ENCODE results near the gene MT1F.
"Not testable (repeated sequence)": the region's sequence is repeated elsewhere in the genome, so short reads cannot be mapped to it uniquely, and the experiment has no call there.

MT1F gene

DNA sequence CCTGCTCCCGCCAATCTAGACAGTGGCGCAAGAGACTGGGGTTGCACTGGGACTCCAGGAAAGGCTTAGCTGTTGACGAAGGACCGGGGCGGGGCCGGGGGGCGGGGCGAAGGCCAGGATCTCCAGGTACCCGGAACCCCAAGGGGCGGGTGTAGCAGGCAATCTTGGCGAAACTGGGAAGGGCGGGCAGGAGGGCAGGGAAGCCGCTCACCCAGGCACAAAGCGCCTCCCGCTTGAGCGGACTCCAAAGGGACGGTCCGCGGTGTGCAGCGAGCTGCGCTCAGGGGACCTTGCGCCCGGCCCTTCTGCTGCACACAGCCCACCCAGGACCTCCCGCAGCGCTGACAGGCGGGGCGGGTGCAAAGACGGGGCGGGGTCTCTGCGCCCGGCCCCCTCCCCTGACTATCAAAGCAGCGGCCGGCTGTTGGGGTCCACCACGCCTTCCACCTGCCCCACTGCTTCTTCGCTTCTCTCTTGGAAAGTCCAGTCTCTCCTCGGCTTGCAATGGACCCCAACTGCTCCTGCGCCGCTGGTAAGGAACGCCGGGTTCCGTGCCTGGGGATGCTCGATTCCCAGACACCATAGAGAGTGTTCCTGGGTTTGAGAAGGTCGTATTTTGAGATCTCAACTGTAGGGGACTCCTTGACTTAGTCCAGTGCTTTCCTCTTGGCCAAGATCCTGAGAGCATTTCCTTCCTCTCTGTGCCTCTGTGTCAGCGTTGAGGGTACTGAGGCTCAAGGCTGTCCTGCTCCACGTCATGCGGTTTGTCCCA lies at the start of gene MT1F:
MT1F (plus strand) TSS at position 405 of the 772 bp plus-strand sequence; CDS start at position 505, 100 bp downstream.
- DNase-seq, result peak; percentile 65

DNA sequence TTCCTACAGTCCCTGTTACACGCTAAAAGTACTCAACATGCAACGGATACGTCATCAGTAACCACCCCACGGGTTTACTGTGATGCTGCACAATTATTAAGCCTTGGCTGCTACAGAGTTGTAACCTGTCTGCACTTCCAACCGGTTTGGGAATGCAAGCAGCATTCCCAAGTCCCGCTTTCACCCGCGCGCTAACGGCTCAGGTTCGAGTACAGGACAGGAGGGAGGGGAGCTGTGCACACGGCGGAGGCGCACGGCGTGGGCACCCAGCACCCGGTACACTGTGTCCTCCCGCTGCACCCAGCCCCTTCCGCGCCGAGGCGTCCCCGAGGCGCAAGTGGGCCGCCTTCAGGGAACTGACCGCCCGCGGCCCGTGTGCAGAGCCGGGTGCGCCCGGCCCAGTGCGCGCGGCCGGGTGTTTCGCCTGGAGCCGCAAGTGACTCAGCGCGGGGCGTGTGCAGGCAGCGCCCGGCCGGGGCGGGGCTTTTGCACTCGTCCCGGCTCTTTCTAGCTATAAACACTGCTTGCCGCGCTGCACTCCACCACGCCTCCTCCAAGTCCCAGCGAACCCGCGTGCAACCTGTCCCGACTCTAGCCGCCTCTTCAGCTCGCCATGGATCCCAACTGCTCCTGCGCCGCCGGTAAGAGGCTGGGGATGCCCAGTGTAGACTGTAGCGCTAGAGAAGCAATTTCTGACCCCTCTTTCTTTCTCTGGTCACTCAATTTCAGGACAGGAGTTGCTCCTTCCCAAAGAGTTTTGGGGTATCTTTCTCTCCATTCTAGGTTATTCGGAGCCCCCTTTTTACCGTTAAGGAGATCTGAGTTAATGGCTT lies 49.5 kb upstream of the MT1F start, which contains the start of gene MT2A:
MT2A (plus strand) TSS at position 542 of the 833 bp plus-strand sequence; CDS start at position 614, 72 bp downstream.
- DNase-seq, result peak; percentile 84

DNA sequence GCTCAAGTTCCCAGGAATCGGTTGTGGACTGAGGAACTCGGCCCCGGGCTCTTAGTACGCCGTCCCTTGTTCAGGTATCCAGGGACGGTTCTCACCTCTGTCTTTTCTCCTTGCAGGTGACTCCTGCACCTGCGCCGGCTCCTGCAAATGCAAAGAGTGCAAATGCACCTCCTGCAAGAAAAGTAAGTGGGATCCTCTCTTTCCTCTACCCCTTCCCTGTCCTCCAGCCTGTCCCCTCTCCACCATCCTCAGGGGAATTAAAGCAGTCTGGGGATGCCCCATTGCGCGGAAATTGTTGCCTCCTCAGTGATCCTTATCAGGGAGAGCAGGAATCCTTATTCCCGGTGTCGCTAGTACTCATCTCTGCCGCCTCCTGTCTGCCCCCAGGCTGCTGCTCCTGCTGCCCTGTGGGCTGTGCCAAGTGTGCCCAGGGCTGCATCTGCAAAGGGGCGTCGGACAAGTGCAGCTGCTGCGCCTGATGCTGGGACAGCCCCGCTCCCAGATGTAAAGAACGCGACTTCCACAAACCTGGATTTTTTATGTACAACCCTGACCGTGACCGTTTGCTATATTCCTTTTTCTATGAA lies 48.8 kb upstream of the MT1F start:
- DNase-seq, result no peak

DNA sequence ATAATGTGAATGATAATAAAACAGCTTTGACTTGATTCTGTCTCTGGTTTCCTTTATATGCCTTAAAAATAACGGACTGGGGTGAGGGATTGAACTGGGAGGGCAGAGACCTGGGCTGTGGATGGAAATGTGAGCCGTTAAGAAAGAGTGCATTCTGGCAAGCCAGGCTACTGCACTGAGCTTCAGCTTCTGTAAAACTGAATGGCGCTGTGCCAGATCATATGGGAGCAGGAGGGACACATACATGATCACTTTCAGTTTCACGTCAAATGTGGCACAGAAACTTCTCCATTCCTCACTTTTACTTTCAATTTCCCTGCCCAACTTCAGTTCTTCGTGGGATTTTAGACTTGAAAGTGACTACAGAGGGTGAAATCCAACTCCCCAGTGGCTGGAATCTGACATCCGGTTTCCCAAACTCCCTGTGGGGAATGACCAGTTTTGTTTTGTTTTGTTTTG lies 48.3 kb upstream of the MT1F start:
- peak; percentile 44 for DNase-seq

DNA sequence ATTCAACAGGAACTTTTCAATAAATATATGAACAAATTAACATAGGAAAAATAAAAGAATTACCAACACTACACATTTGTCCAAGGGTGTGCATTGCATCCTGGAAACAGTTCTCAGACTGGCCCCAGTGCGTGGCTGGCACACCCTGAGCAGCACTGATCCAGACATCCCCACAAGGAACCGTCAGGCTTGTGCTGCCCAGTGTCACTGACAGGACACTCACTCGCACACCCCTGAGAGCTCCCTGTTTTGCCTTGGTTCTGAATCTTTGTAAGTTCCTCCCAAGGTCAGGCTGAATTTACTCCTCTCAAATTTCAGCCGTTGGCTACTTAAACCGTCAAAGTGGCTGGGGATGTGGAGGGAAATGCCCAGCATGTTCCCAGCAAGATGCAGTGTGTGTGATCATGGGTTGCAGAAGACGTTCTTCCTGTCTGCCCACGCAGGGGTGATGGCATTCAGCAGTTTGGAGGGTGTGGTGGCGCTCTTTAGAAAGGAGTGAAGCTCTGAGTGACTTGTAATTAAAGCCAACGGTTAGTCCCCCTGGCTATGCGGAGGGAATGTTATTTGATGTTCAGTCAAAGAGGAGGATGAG lies 47.6 kb upstream of the MT1F start:
- peak; percentile 48 for DNase-seq

DNA sequence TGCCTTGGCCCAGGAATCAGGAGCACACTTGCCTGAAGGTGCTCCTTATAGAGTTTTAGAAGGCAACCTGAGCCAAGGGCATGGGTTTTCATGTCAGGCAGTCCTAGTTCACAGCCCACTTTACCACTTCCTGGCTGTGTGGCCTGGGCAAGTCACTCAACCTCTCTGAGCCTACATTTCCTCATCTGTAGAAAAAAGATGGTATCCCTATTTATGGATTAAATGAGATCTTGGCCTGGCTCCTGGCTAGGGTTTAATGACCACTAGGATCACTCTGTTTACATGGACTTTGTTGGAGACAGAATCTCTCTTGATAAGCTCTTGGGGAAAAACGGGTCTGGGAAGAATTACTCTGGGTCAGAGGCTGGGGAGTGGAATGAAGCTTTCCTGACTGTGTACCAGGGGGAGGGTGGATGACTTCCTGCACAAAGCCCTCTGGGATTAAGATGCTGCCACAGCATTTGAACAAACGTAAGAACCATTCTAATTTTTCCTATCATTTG lies 47.1 kb upstream of the MT1F start:
- no peak for DNase-seq

DNA sequence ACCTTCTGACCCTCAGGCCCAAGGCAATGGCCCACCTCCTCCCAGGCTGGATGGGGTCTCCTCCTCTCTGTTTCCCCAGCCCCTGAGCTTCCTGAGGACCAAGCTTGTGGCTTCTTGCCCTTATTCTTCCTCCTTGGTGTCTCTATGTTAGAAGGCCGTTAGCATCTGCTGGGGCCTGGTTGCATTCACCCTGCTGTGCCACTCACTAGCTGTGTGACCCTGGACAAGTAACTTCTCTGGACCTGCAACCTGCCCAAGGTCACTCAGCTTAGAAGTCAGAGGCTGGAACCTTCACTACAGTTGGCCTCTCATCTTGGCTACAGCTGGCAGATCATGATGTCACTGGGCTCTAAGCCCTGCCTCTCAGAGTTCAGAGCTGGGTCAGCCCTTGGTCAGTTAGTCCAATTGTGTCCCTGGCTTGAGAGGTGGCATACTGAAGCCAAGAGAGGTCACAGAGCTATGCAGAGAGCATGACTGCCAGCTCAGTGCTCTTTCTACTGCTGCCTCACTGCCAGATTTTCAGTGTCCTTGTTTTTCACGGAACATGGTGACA lies 46.4 kb upstream of the MT1F start:
- no peak for DNase-seq

DNA sequence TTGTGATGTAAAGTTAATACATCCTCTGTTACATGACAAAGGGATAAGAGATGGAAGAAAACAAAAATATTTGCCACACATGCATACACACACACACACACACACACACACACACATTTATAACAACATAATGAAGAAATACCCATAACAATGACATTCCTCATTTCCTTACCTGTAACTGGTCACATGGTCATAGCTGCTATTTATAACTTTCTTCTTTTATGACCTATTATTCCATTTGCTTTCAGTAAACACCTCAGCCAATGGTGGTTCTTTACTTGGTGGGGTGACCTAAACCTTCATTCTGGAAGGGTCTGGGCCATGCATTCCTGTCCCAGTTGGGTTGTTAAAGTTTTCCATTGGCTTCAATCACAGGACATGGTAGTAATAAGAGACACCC lies 44.1 kb upstream of the MT1F start:
- DNase-seq, result no peak

DNA sequence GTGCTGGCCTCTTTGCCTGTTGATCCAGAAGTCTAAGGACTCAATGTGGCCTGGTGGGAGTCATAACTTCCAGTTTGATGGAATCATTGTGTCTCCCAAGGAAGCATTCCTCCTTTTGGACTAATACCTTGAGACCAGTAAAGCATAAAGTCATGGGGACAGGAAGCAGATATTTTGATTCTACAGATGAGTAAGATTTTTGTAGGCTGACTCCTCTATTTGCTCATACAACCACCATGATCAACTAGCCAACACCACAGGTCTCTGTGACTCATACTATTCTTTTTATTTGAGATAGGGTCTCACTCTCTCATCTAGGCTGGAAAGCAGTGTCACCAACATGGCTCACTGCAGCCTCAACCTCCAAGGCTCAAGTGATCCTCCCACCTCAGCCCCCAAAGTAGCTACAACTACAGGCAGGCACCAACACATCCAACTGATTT lies 43.2 kb upstream of the MT1F start:
- DNase-seq, result no peak

DNA sequence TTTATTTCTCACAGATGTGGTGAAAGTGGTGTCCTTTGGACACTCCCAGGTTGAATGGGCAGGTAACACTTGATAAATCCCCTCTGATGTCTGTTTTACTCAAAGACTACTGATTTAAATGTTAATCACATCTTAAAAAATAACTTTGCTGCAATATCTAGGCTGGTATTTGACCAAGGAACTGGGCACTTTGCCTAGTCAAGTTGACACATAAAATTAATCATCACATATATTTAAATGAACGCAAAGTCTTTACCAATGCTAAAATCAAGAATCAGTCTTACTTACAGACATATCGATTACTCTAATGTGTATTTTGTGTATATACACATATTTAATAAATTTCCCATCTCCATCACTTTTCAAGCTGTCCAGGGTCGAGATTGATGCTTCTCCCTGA lies 42.4 kb upstream of the MT1F start:
- DNase-seq, result no peak

DNA sequence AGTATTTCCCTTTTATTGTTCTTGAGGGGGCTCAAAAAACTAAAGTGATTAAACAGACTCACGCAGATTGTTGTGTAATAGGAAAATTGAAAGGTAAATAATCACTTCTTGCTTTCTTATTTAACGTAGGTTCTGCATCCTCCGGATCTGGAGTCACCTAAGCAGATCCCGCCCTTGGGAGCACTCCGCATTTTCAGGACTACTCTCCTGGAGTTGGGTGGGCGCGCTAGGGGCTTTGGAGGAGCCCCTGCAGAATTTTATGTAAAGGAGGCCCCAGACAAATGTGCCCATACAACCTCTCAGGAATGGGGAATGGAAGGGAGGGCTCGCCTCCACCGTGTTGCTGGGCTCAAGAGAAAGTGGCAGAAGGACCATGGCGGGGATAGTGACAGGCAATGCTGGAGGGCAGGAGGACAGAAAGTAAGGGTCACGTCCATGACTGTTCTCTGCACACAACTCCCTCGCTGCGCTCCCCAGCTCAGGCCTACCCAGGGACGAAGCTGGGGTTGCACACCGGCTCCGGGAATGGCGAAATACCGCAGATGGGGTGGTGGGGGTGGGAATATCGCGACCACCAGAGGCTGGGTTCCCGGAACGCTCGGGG lies 41.0 kb upstream of the MT1F start:
- DNase-seq, result no peak

DNA sequence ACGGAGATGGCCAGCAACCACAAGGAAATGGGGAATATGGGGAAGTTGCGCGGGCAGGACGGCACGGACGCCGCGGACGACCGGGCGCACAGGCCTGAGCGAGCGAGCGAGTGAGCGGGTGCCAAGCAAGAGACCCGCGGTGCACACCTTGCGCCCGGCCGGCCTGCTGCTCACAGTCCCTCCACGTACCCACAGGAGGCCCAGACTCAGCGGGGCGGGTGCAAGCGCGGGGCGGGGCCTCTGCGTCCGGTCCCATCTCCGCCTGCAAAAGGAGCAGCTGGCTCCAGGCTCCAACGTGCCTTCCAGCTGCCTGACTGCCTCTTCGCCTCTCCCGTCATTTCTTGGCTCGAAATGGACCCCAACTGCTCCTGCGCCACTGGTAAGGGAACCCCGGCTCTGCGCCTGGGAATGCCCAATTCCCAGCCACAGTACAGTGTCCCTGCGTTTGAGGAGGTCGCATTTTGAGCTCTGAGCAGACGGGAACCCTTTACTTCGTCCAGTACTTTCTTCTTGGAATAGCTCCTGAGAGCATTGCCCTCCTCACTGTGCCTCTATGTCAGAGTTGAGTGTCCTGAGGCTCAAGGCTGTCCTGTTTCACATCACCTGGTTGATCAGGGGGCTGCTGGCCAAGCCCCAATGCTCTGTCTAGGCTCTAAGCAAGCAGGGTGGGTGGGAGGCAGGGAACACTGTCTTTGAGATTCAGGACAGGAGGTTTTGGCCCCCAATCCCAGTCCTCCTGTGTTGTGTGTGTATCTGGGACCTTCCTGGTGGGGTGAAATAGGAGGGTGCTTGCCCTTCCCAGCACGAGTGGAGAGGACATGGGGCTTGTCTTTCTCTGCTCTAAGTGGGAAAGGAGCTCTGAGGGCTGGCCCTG lies 40.3 kb upstream of the MT1F start:
- DNase-seq, result no peak

DNA sequence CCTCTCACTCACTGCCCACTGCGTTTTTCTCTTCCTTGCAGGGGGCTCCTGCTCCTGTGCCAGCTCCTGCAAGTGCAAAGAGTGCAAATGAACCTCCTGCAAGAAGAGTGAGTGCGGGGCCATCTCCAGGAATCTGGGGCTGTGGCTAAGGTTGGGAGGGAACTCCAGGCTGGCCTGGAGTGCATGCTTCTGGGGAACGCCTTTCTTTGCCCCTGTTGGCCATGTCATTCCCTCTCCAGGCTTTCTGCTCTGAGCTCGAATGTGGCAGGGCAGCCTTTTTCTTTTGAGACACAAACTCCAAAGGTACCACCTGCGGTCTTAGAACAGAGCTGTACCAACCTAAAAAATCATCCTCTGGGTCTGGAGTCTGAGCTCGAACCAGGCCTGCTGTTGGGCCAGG lies 39.6 kb upstream of the MT1F start:
- DNase-seq, result no peak

DNA sequence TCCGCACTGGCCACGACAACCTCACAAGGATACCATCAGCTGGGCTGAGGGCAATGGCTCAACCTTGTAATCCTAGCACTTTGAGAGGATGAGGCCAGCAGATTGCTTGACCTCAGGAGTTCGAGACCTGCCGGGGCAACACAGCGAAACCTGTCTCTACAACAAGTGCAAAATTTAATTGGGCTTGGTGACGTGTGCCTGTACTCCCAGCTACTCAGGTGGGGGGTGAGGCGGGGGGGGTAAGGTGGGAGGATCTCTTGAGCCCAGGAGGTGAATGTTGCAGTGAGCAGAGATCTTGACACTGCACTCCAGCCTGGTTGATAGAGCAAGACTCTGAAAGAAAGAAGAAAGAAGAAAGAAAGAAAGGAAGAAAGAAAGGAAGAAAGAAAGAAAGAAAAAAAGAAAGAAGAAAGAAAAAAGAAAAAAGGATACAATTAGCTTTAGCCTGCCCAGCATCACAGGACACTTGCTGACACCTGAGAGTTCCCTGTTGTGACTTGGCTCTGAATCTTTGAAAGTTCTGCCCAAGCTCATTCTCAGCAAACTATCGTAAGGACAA lies 37.3 kb upstream of the MT1F start:
- DNase-seq, result no peak

DNA sequence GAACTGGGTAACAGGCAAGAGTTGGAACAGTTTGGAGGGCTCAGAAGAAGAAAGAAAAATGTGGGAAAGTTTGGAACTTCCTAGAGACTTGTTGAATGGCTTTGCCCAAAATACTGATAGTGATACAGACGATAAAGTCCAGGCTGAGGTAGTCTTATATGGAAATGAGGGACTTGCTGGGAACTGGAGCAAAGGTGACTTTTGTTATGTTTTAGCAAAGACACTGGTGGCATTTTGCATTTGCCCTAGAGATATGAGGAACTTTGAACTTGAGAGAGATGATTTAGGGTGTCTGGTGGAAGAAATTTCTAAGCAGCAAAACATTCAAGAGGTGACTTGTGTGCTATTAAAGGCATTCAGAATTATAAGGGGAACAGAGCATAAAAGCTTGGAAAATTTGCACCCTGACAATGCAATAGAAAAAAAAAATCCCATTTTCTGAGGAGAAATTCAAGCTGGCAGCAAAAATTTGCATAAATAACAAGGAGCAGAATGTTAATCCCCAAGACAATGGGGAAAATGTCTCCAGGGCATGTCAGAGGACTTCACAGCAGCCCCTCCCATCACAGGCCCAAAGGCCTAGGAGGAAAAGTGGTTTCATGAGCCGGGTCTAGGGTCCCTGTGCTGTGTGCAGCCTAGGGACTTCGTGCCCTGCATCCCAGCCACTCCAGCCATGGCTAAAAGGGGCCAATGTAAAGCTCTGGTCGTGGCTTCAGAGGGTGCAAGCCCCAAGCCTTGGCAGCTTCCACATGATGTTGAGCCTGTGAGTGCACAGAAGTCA lies 35.9 kb upstream of the MT1F start:
- not testable (repeated sequence) for DNase-seq

DNA sequence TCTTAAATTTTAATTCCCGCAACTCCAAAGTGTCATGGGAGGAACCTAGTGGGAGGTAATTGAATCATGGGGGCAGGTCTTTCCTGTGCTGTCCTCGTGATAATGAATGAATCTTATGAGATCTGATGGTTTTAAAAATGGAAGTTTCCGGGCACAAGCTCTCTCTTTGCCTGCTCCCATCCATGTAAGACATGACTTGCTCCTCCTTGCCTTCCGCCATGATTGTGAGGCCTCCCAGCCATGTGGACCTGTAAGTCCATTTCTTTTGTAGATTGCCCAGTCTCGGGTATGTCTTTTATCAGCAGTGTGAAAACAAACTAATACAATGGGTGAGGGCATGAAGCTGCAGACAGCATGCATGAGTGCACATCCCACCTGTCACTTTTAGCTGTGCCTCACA lies 34.6 kb upstream of the MT1F start:
- not testable (repeated sequence) for DNase-seq

DNA sequence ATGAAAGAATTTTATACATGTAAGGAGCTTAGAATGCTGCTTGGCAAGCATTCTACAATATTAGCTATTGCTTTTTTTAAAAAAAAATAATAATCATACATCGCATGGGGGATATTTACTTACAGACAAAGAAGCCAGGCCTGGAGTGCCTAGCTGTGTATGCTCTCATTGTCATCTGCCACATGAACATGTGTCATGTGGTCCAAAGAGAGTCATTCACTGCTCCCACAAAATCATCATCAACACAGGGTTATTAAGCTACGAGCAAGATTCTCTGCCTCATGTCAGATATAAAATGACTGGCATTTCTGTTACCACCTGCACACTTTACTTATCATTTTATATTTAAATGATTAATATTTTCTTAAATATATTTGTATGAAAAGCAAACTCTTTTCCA lies 34.1 kb upstream of the MT1F start:
- DNase-seq, result no peak

DNA sequence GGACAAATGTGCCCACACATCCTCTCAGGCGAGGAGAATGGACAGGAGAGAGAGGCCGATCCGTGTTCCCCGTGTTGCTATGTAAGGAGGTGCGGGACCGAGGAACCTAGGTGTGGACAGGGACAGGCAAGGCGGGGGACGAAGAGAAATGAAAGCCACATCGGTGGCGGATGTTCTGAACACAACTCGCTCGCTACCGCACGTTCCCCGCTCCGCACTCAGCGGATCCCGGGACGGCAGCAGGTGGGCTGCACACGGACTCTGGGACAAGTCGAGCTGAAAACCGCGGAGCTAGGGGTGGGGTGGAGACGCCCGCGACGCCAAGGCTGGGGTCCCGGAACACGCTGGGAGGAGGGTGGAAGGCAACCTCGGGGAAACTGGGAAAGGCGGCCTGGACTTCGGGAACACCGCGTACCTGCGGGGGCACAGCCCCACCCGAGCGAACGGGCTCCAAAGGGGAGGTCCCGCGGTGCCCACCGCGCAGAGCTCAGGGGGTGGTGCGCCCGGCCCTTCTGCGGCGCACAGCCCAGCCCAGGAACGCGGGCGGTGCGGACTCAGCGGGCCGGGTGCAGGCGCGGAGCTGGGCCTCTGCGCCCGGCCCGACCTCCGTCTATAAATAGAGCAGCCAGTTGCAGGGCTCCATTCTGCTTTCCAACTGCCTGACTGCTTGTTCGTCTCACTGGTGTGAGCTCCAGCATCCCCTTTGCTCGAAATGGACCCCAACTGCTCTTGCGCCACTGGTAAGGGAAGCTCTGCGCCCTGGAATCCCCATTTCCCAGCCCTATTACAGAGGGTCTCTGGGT lies 32.4 kb upstream of the MT1F start, which contains the start of gene MT1E:
MT1E (plus strand) TSS at position 642 of the 803 bp plus-strand sequence; CDS start at position 713, 71 bp downstream.
- DNase-seq, result peak; percentile 27
